Heart right ventricle (tissue), 16 donors: Measurements from ENCODE around the gene ELMO1. TPM values are rescaled to one million over a fixed set of nuclear protein-coding genes. Genes with fewer than 3 reads are reported as not detected.
A peak's percentile ranks its signal among the peaks of the same experiment; 100 is the strongest.

Source experiments
- ATAC-seq, 8 donors: fragments of 200-7000 bp; cut with Tn5 transposase; one replicate each; pipeline ENCODE4 v1.9.1; 2020; ENCODE audit warnings: mild to moderate bottlenecking in 8 of 8, moderate library complexity in 8 of 8, moderate number of reproducible peaks in 1 of 8
- DNase-seq, 2 donors: peaks; one replicate each; pipeline ENCODE4 v3.0.0-alpha.2; 2020
- H3K27ac ChIP-seq, 10 donors: fragments of 200-600 bp; sonication (generic) in 2 of 10; one replicate each; pipeline versions ENCODE4 v1.5.0 to v1.8.0; 2020 to 2022; ENCODE audit warnings: mild to moderate bottlenecking in 3 of 10
- H3K27me3 ChIP-seq, 7 donors: fragments of 200-600 bp; one replicate each; pipeline ENCODE4 v1.8.0; 2021 to 2022; ENCODE audit warnings: mild to moderate bottlenecking in 2 of 7
- H3K36me3 ChIP-seq, 9 donors: fragments of 200-600 bp; sonication (generic) in 1 of 9; one replicate each; pipeline versions ENCODE4 v1.5.0 to v1.8.0; 2020 to 2022; ENCODE audit warnings: mild to moderate bottlenecking in 2 of 9
- H3K4me1 ChIP-seq, 9 donors: fragments of 200-600 bp; sonication (generic) in 1 of 9; one replicate each; pipeline versions ENCODE4 v1.5.0 to v1.8.0; 2020 to 2022; ENCODE audit warnings: mild to moderate bottlenecking in 4 of 9
- H3K4me3 ChIP-seq, 10 donors: fragments of 200-600 bp; sonication (generic) in 2 of 10; one replicate each; pipeline versions ENCODE4 v1.5.0 to v1.8.0; 2020 to 2022; ENCODE audit warnings: mild to moderate bottlenecking in 7 of 10, moderate library complexity in 2 of 10
- H3K9me3 ChIP-seq, 11 donors: fragments of 200-600 bp in 10 of 11; sonication (generic) in 2 of 11; one replicate each; pipeline versions ENCODE4 v1.5.0 to v1.8.0; 2013 to 2022; ENCODE audit warnings: mild to moderate bottlenecking in 2 of 11, control low read depth in 1 of 11, moderate library complexity in 1 of 11
- CTCF ChIP-seq, 9 donors: fragments of 200-600 bp; sonication (generic) in 2 of 9; IDR thresholded peaks; one replicate each; pipeline versions ENCODE4 v1.5.0 to v1.8.0; 2021 to 2022; ENCODE audit warnings: antibody characterized with exemption in 9 of 9, mild to moderate bottlenecking in 5 of 9, moderate library complexity in 1 of 9
- WGBS, 2 donors: extraction: QIAGEN DNeasy Blood & Tissue Kit; methylation state at CpG; one replicate each; pipeline ENCODE4 v1.1.7; 2013; ENCODE audit warnings: inconsistent platforms in 1 of 2; 5-methylcytosine and 5-hydroxymethylcytosine counted together
- intact Hi-C, 10 donors: fragments of 100-400 bp; cut with DNase I; formaldehyde crosslinking; loops; one replicate each; pipeline versions ENCODE4 v1.11.1 to v1.14.2; 2022
- polyA plus RNA-seq, 2 donors: library from polyadenylated mRNA; stranded (reverse); fragments of 200-250 nt; gene quantifications; one replicate each; pipeline ENCODE4 v1.2.3, GENCODE V29; 2013
- total RNA-seq, 10 donors: library from RNA; stranded (reverse); fragmentation: NEBNext Ultra II Directional in 3 of 10; extraction: Animal tissue kit (Norgen Biotek cat#: 25700) in 3 of 10; gene quantifications; one replicate each; pipeline versions ENCODE4 v1.2.1 to v1.2.4, GENCODE V29; 2021 to 2023
- donor health status: Arrhythmogenic right ventricular cardiomyopathy.
- donor health status: ischemic (EF 13 %, LVEDD 7.1; RV severe dilation, severe dysfunction).
- donor health status: healthy with polysubstance abuse.
- donor health status: DM: no; HTN: yes; CAD: no.
- donor health status: DM: no; HTN: no; CAD: no.
- donor health status: ischemic (EF 25% LVEDD 6.9; RV normal size, moderate dysfunction).
- donor health status: ischemic (EF 25% LVEDD 5.7; RV mildly dilated, moderate dysfunction).
- donor health status: healthy.
- donor health status: DM: yes; HTN: yes; CAD: no.
- donor health status: Ischemic cardiomyopathy.
- donor health status: ischemic (EF 35%, LVEDD 5.7; RV mildly dilated, moderate dysfunction).
- donor health status: nonischemic (EF 11% LVEDD 7.7; RV severe dilation, severe dysfunction).
- donor health status: DM: yes; HTN: yes; CAD: no.
- donor health status: PGD.
- donor health status: ischemic (EF 29% LVEDD 5.4; RV normal size, mild dysfunction).
- donor health status: nonischemic (EF 23%, LVEDD 6.1; RV moderate dilation, normal function).

Gene ELMO1
- total and polyA plus RNA-seq, 12 donors: 8.5 to 18.0 (median 13.9) TPM

- intact Hi-C loops: loop anchor here in 2 of 10 donors (10.0 kb wide), 1 partner anchor 512 kb away; no protein-coding TSS in a partner anchor
- ATAC-seq: no peak
- Histone ChIP-seq H3K4me1 (peaks cover 0 to 5% (median 0%) of the 10 kb centered on the region in 9 donors), H3K27me3 (no peaks in the 10 kb centered on the region), H3K36me3 (peaks cover 0 to 17% (median 0%) of the 10 kb centered on the region in 9 donors), H3K27ac (no peak overlapping the region), H3K4me3 (no peak overlapping the region), H3K9me3 (no peaks in the 10 kb centered on the region)
- DNase-seq: no peak
- no peak for TF ChIP-seq CTCF (IDR thresholded peaks at IDR 0.05)
- WGBS, 2 donors: 46 to 76% methylated on average over 2 of the region's 2 CpGs
Measured at GRCh38 chr7:37187179-37187578, 261.5 kb downstream of the ELMO1 start.

- DNase-seq: no peak
- intact Hi-C loops: loop anchor here in 2 of 10 donors (10.0 kb wide), 1 partner anchor 512 kb away; no protein-coding TSS in a partner anchor
- H3K4me3 ChIP-seq: no peak overlapping the region
- no peaks in the 10 kb centered on the region for H3K27me3 ChIP-seq
- no peaks in the 10 kb centered on the region for H3K9me3 ChIP-seq
- peaks cover 0 to 9% (median 0%) of the 10 kb centered on the region in 9 donors for H3K4me1 ChIP-seq
- TF ChIP-seq CTCF (IDR thresholded peaks at IDR 0.05): no peak
- peaks cover 0 to 14% (median 0%) of the 10 kb centered on the region in 9 donors for H3K36me3 ChIP-seq
- 95 to 99% methylated on average over 1 of the region's 1 CpG for WGBS, 2 donors
- ATAC-seq: no peak
- no peak overlapping the region for H3K27ac ChIP-seq
Measured at GRCh38 chr7:37186753-37187152, 261.9 kb downstream of the ELMO1 start.

GRCh38 chr7:37181550-37181932, 267.1 kb downstream of the ELMO1 start:
- DNase-seq: no peak
- no peaks in the 10 kb centered on the region for H3K9me3 ChIP-seq
- no peaks in the 10 kb centered on the region for H3K27me3 ChIP-seq
- no peak for TF ChIP-seq CTCF (IDR thresholded peaks at IDR 0.05)
- ATAC-seq: peak in 1 of 8 donors; percentile 21
- no peak overlapping the region for H3K4me3 ChIP-seq
- H3K27ac ChIP-seq: peak overlapping the region in 1 of 10 donors; percentile 8
- H3K4me1 ChIP-seq: peaks cover 0 to 13% (median 0%) of the 10 kb centered on the region in 9 donors
- peaks cover 0 to 5% (median 0%) of the 10 kb centered on the region in 9 donors for H3K36me3 ChIP-seq
- intact Hi-C loops: loop anchor here (1.0 to 10.0 kb wide), 9 partner anchors 149 to 709 kb away; no protein-coding TSS in a partner anchor

GRCh38 chr7:37180828-37181549, 267.7 kb downstream of the ELMO1 start:
- intact Hi-C loops: loop anchor here (1.0 to 10.0 kb wide), 9 partner anchors 149 to 709 kb away; no protein-coding TSS in a partner anchor
- Histone ChIP-seq H3K4me3 (no peak overlapping the region), H3K9me3 (no peaks in the 10 kb centered on the region), H3K27ac (no peak overlapping the region), H3K36me3 (peaks cover 0 to 5% (median 0%) of the 10 kb centered on the region in 9 donors), H3K4me1 (peaks cover 0 to 13% (median 0%) of the 10 kb centered on the region in 9 donors), H3K27me3 (no peaks in the 10 kb centered on the region)
- DNase-seq (no peak), ATAC-seq (no peak)
- WGBS, 2 donors: 79 to 81% methylated on average over 7 of the region's 7 CpGs
- no peak for TF ChIP-seq CTCF (IDR thresholded peaks at IDR 0.05)
